HTR-8/SVneo (cell line): ENCODE measurements around the gene IFNL4.
"Not testable (repeated sequence)": the region's sequence is repeated elsewhere in the genome, so short reads cannot be mapped to it uniquely, and the experiment has no call there.

Source experiments
- DNase-seq: peaks from one replicate; pipeline ENCODE4 v3.0.0; 2011; ENCODE audit warnings: low spot score, mixed read lengths; ENCODE audit not compliant: insufficient read length
- FAIRE-seq: peaks from 2 replicates; lab custom pipeline; 2011; peaks lifted over from hg19 to GRCh38; lab: Jason Lieb, UNC

IFNL4 gene

DNA sequence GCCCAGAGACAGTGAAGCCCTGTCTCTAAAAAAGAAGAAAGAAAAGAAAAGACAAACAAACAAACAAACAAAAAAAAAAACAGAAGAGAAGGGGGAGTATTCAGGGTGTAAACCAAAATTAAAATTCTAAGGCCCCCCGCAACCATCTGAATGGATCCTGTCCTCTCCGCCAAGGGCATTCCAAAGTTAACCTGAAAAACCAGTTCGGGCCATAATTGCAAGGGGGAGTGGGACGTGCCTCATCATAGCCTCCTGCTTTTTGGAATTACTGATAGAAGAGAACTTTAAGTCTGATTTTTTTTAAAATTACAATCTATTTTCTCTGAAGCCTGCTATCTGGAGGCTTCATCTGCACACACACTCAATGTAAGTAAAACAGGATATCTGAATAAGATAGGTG, 13.8 kb upstream of the IFNL4 start:
- no peak for FAIRE-seq
- no peak for DNase-seq

DNA sequence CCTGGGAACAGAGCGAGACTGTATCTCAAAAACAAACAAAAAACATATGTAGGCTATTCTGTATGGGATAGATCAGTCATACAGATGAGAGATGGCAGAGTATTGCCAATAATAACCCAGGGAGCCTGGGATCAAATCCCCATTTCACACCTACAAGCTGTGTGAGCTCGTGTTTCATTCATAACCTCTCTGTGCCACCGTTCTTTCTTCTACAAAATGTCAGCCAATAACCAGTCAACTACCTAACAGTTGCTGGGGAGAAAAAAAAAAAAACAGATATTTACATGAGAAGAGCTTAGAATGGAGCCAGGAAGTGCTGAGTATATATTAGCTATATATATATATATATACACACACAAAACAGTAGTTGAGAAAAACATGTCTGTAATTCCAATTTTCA, 13.0 kb upstream of the IFNL4 start:
- FAIRE-seq = no peak
- DNase-seq = no peak

DNA sequence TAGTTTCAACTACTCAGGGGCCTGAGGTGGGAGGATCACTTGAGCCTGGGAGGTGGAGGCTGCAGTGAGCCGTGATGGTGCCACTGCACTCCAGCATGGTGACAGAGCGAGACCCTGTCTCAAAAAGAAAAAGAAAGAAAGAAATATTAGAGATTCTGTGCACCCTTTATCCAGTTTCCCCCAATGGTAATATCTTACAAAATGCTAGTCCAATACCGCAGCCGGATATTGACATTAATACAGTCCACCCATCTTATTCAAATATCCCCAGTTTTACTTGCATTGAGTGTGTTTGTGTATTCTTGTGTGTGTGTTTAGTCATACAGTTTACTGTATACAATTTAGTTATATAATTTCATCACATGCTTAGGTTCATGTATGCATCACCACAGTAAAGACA, 8.6 kb upstream of the IFNL4 start:
- no peak for DNase-seq
- FAIRE-seq = no peak

- DNase-seq (no peak), FAIRE-seq (no peak)
Measured at GRCh38 chr19:39254531-39255345, 6.1 kb upstream of the IFNL4 start.

- no peak for DNase-seq
- FAIRE-seq = no peak
Measured at GRCh38 chr19:39253374-39254149, 4.9 kb upstream of the IFNL4 start.

DNA sequence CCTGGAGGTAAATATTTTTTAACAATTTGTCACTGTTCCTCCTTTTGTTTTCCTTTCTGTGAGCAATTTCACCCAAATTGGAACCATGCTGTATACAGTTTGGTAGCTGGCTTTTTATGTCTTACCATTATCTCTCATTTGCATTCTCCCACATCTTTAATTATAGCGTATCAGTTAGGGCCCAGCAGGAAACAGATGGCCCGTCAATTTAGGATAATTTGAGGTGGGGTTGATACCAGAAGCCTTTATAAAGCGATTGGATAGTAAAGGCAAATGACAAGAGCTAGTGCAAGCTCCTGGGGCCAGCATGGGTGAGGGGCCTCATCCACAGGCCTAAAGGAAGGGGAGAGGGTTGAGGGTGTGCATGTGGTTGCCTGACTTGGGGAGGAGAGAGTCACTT, 3.8 kb upstream of the IFNL4 start:
- DNase-seq = no peak
- no peak for FAIRE-seq

GRCh38 chr19:39251846-39252245, 3.2 kb upstream of the IFNL4 start:
- DNase-seq = no peak
- no peak for FAIRE-seq

DNA sequence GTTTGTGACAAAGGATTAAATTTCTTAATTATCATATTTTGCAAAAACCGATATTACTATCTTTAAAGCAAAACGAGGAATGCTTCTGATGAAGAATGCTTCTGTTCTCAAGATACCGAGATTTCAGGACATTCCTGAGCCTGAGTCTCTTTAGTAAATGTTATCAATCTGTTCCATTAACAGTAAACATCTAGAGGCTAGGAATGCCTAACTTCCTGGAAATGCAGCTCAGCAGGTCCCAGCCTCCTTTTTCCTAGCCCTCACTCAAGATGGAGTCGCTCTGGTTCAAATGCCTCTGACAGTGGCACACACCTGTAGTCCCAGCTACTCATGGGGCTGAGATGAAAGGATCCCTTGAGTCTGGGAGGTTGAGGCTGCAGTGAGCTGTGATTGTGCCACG, 2.4 kb upstream of the IFNL4 start:
- DNase-seq = no peak
- FAIRE-seq = no peak

DNA sequence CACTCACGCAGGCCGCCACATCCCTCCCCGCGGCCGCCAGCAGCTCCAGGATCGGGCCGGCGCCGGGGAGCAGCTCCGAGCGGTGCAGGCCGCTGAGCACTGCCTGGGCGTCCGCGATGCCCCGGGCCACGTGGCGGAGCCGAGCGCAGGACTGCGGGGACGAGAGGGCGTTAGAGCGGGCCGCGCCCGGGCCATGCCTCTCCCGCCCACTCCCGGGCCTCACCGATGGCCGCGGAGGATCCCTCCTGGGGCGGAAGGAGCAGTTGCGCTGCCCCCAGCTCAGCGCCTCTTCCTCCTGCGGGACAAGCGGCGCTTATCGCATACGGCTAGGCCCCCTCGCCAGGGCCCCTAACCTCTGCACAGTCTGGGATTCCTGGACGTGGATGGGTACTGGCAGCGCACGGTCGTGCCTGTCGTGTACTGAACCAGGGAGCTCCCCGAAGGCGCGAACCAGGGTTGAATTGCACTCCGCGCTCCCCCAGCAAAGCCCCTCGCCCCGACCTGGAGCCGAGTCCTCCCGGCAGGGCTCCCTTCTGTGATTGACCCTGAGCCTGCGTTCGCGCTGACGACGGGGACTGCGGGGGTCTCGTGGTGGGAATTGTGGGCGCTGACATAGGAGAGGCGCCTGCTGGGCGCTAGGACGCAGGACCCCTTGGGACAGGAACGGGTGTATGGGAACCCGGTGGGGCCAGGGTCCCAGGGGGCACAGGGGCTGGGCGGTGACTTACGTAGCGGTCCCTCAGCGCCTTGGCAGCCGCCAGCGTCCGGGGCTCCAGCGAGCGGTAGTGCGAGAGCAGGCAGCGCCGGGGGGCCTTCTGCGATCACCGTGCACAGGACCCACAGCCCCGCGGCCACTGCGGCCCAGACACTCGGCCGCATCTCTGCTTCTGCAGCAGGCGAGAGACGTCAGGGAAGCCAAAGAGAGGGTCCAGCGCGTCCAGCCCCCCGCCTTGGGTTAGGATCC, 673 bp downstream of the IFNL4 start:
- FAIRE-seq (no peak), DNase-seq (no peak)

GRCh38 chr19:39246951-39247669, 1.5 kb downstream of the IFNL4 start:
- DNase-seq (no peak), FAIRE-seq (no peak)

- peak; percentile 23 for FAIRE-seq
- DNase-seq = not testable (repeated sequence)
Measured at GRCh38 chr19:39245166-39245565, 3.5 kb downstream of the IFNL4 start.

GRCh38 chr19:39244410-39245100, 4.1 kb downstream of the IFNL4 start, which contains the start of gene IFNL3:
IFNL3 (minus strand) TSS chr19:39245006; CDS start chr19:39244967, 39 bp downstream.
- FAIRE-seq = peak; percentile 31
- DNase-seq = not testable (repeated sequence)

DNA sequence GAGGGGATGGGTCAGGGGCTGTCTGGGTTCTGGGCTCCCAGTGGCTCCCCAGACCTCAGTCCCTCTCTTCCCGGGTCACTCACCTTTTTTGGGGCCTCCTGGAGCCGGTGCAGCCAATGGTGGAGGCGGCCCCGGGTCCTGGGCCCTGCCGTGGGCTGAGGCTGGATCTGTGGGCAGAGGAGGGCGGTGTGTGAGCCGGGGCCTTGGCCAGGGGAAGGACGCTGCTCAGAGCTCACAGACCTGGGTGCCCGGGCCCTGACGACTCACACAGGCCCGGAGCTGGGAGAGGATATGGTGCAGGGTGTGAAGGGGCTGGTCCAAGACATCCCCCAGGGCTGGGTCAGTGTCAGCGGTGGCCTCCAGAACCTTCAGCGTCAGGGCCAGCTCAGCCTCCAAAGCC, 4.9 kb downstream of the IFNL4 start:
- FAIRE-seq, DNase-seq: not testable (repeated sequence)

DNA sequence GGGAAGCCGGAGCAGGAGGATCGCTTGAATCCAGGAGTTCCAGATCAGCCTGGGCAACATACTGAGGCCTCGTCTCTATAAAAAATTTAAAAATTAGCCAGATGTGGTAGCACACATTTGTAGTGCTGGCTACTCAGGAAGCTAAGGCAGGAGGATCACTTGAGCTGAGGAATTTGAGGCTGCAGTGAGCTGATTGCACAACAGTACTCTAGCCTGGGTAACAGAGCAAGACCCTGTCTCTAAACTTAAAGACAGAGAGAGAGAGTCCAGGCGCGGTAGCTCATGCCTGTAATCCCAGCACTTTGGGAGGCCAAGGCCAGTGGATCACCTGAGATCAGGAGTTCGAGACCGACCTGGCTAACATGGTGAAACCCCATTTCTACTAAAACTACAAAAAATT, 8.2 kb downstream of the IFNL4 start:
- DNase-seq (no peak), FAIRE-seq (no peak)

DNA sequence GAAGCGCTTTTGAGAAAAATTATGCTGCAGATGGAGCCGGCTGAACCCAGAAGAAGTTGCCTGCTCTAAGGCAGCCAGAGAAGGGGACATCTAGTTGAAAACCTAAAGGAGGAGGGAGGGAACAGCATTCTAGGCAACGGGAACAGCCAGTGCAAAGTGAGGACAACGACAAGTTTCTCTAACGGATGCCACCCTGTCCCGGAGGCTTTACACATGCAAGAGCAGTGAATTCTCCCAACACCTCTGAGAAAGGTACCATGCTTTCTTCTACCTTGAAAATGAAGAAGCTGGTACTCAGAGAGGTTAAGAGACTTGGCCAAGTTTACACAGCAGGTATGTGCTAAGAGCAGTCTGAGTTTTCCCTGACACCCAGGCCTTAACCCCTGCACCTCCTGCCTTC, 9.7 kb downstream of the IFNL4 start:
- no peak for FAIRE-seq
- DNase-seq = no peak

DNA sequence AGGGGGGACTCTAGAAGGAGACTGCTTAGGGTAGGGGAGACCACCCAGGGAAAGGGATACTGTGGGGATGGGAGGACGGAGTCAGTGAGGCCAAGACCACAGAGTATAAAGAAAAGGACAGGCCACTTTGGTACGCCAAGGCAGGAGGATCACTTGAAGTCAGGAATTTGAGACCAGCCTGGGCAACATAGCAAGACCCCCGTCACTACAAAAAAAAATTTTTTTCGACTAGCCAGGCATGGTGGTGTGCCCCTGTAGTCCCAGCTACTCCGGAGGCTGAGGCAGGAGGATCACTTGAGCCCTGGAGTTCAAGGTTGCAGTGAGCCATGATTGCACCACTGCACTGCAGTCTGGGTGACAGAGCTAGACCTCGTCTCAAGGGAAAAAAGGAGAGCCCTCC, 10.4 kb downstream of the IFNL4 start:
- no peak for FAIRE-seq

GRCh38 chr19:39237200-39238184, 11.2 kb downstream of the IFNL4 start:
- no peak for FAIRE-seq
- DNase-seq = peak; percentile 48

More for the DNA sequence above, 10.4 kb downstream of the IFNL4 start:
- DNase-seq = no peak

DNA sequence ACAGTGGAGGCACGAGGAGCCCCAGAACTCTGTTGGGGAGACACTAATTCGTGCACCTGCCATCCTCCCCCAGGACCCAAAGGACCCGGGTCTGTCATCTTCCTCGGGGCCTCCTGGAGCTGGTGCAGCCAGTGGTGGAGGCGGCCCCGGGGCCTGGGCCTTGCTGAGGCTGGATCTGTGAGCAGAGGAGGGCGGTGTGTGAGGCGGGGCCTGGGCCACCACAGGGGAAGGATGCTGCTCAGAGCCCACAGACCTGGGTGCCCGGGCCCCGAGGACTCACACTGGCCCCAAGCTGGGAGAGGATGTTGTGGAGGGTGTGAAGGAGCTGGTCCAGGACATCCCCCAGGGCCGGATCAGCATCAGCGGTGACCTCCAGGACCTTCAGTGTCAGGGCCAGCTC, 12.1 kb downstream of the IFNL4 start:
- DNase-seq (no peak), FAIRE-seq (no peak)
